ENCODE results near the gene ZNF622.
"Not testable (repeated sequence)": the region's sequence is repeated elsewhere in the genome, so short reads cannot be mapped to it uniquely, and the experiment has no call there.

Gene ZNF622

GRCh38 chr5:16455668-16456067 is 9.9 kb downstream of the ZNF622 start:
- TF ChIP-seq MAX (IDR thresholded peaks at IDR 0.05; ENCODE audit: low read depth, low read length) (no peak), POLR2A (IDR thresholded peaks at IDR 0.05; ENCODE audit: extremely low read depth, insufficient read length) (no peak), MYC (IDR thresholded peaks at IDR 0.05; ENCODE audit: low read depth, low read length) (no peak), CTCF (IDR thresholded peaks at IDR 0.05; ENCODE audit: low read depth, low read length) (no peak)
- DNase-seq (ENCODE audit: low read depth), result no peak
- H3K4me3 ChIP-seq (ENCODE audit: low read depth, low read length), result no peak overlapping the region

GRCh38 chr5:16454686-16455085 is 10.9 kb downstream of the ZNF622 start:
- no peak for DNase-seq (ENCODE audit: low read depth)
- H3K4me3 ChIP-seq (ENCODE audit: low read depth, low read length), result no peak overlapping the region
- TF ChIP-seq POLR2A (IDR thresholded peaks at IDR 0.05; ENCODE audit: extremely low read depth, insufficient read length) (no peak), MYC (IDR thresholded peaks at IDR 0.05; ENCODE audit: low read depth, low read length) (no peak), MAX (IDR thresholded peaks at IDR 0.05; ENCODE audit: low read depth, low read length) (no peak), CTCF (IDR thresholded peaks at IDR 0.05; ENCODE audit: low read depth, low read length) (no peak)

GRCh38 chr5:16453609-16454008 is 12.0 kb downstream of the ZNF622 start:
- no peak for DNase-seq (ENCODE audit: low read depth)
- TF ChIP-seq MYC (IDR thresholded peaks at IDR 0.05; ENCODE audit: low read depth, low read length) (no peak), POLR2A (IDR thresholded peaks at IDR 0.05; ENCODE audit: extremely low read depth, insufficient read length) (no peak), CTCF (IDR thresholded peaks at IDR 0.05; ENCODE audit: low read depth, low read length) (no peak), MAX (IDR thresholded peaks at IDR 0.05; ENCODE audit: low read depth, low read length) (no peak)
- H3K4me3 ChIP-seq (ENCODE audit: low read depth, low read length), result no peak overlapping the region

- DNase-seq (ENCODE audit: low read depth), result no peak
- TF ChIP-seq MAX (IDR thresholded peaks at IDR 0.05; ENCODE audit: low read depth, low read length) (no peak), MYC (IDR thresholded peaks at IDR 0.05; ENCODE audit: low read depth, low read length) (no peak), CTCF (IDR thresholded peaks at IDR 0.05; ENCODE audit: low read depth, low read length) (no peak), POLR2A (IDR thresholded peaks at IDR 0.05; ENCODE audit: extremely low read depth, insufficient read length) (no peak)
- no peak overlapping the region for H3K4me3 ChIP-seq (ENCODE audit: low read depth, low read length)
Measured at GRCh38 chr5:16450163-16450562, 15.4 kb downstream of the ZNF622 start.

GRCh38 chr5:16446993-16447392 is 18.6 kb downstream of the ZNF622 start:
- H3K4me3 ChIP-seq (ENCODE audit: low read depth, low read length), result no peak overlapping the region
- TF ChIP-seq CTCF (IDR thresholded peaks at IDR 0.05; ENCODE audit: low read depth, low read length), result no peak
- no peak for TF ChIP-seq MYC (IDR thresholded peaks at IDR 0.05; ENCODE audit: low read depth, low read length)
- TF ChIP-seq MAX (IDR thresholded peaks at IDR 0.05; ENCODE audit: low read depth, low read length), result no peak
- TF ChIP-seq POLR2A (IDR thresholded peaks at IDR 0.05; ENCODE audit: extremely low read depth, insufficient read length), result no peak
- DNase-seq (ENCODE audit: low read depth), result peak; percentile 11

- DNase-seq (ENCODE audit: low read depth), result peak; percentile 12
- TF ChIP-seq CTCF (IDR thresholded peaks at IDR 0.05; ENCODE audit: low read depth, low read length) (no peak), POLR2A (IDR thresholded peaks at IDR 0.05; ENCODE audit: extremely low read depth, insufficient read length) (no peak), MAX (IDR thresholded peaks at IDR 0.05; ENCODE audit: low read depth, low read length) (no peak), MYC (IDR thresholded peaks at IDR 0.05; ENCODE audit: low read depth, low read length) (no peak)
- no peak overlapping the region for H3K4me3 ChIP-seq (ENCODE audit: low read depth, low read length)
Measured at GRCh38 chr5:16437977-16438376, 27.6 kb downstream of the ZNF622 start.

- H3K4me3 ChIP-seq (ENCODE audit: low read depth, low read length); DNase-seq (ENCODE audit: low read depth): not testable (repeated sequence)
Measured at GRCh38 chr5:16436065-16436682, 29.4 kb downstream of the ZNF622 start.

All from NB4 (cell line).